Stimulated activated CD4-positive, alpha-beta T cell treated with anti-CD3 and anti-CD28 coated beads, TNF-alpha, amount 100 ng/mL, for 4 hours (primary cell): ENCODE results near the gene AASDH.
"Not testable (repeated sequence)": the region's sequence is repeated elsewhere in the genome, so short reads cannot be mapped to it uniquely, and the experiment has no call there.

ENCODE experiments used
- DNase-seq, 3 experiments: peaks; one replicate each; pipeline ENCODE4 v3.0.0-alpha.2; 2020; ENCODE audit warnings: low read depth in 3 of 3

The AASDH gene

DNA sequence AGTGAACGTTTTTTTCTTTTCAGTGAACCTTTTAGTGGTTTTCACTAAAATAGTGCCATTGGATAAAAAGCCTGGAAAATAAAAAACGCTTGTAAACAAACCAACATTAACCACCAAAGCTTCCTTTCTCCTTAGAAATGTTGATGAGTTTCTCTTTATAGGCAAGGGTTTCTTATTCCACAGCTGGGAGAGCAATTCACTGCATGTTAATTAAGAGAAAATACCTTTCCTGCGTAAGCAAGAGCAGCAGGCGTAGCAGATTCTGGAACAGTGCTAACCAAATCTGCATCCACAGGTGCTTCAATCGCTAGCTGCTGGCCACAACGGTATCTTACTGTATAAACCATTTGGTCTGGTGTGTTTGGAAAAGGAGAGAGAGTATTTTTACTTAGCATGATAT is 13.3 kb upstream of the AASDH start:
- no peak for DNase-seq

DNA sequence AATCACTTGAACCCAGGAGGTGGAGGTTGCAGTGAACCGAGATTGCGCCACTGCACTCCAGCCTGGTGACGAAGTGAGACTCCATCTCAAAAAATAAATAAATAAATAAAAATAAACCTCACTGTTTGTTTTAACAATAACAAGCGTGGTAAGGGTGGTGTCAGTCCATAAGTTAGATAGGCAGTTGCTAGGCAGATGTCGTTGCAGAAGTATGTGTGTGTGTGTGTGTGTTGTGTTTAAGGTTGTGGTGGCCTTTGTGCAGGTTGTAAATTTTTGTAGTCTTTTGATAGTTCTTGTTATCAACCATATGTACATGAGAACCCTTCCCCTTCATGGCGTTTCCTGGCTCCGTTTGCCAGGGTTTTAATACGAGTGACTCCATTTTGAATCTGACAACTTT is 4.0 kb upstream of the AASDH start:
- no peak for DNase-seq

DNA sequence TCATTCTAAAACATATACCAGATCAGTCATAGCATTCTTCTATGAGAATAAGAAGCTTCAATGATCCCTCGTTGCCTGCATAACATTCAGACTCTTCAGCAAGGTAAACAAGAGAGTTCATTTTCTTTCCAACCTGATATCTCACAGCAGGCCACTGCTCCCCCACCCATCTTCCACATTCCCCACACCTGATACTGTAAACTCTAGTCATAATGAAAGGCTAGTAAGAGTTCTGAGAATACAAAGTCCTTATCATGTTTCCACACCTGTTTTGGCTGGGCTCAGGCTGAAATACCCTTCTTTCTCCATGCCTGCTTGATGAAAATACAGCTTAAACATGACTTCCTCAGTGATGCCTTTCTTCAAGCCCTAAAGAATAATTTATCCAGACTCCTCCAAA is 2.3 kb upstream of the AASDH start:
- no peak for DNase-seq

DNA sequence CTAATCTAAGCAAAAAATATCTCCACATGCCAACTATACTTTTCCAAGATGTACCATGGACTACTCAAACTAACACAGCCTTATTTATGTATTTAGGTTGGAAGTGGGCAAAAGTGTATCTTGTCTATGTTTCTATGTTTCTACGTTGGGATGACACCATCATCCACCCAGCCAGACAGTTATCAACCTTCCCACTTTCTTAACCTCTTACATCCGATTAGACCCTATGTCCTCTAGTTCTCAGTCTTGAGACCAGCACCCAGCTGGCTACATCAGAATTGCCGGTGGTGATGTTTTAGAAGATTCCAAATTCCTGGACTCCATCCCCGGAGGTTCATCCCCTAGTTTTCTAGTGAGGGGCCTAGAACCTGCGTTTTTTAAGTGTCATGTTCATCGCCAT is 1.0 kb upstream of the AASDH start:
- DNase-seq: no peak

DNA sequence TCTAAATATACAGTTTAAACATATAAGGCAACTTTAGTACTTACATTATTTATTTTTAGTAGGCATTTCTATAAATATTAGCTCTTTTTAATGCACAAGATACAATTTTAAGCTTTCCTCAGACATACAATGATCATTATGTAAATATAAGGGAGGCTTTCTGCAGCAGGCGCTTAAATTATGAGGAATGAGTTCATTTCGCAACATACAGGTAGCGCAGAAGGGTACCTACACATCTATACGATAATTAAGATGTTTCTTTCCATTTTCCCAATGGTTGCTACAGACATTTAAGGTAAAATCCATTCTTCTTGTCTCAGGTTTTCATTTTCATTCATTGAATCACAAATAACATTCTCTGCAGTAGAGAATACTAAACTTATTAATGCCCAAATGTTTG is 1.2 kb downstream of the AASDH start:
- DNase-seq: no peak

DNA sequence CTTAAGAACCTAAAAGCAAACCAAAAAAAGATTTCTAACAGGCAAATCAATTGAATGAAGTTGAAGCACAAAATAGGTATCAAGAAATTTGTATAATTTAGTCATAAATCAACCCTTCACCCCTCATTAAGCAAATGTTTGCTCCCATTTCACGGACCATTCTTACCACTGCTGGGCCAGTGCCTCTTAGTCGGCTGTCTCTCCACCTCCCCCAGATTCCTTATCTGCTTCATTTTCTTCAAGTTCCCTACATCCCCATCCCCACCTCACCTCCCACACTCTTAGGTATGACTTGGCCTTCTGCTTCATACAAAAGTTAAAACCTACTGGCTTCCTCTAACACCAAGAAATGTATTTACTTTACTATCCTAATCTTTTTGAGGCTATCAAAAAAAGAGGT is 11.8 kb downstream of the AASDH start:
- DNase-seq: no peak

DNA sequence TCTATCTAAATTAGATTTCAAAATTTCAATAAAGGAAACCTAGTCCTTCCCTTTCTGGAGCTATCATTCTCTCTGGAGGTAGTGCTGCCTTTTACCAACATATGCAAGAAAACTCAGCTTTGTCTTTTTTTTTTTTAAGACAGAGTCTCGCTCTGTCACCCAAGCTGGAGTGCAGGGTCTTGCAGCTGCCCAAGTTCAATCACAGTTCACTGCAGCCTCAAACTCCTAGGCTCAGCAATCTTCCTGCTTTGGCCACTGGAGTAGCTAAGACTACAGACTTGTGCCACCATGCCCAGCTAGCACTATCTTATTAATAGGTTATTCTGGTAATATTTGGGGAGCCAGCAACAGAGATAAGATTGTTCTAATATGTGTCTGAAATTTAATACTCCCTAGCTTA is 12.3 kb downstream of the AASDH start:
- DNase-seq: no peak

DNA sequence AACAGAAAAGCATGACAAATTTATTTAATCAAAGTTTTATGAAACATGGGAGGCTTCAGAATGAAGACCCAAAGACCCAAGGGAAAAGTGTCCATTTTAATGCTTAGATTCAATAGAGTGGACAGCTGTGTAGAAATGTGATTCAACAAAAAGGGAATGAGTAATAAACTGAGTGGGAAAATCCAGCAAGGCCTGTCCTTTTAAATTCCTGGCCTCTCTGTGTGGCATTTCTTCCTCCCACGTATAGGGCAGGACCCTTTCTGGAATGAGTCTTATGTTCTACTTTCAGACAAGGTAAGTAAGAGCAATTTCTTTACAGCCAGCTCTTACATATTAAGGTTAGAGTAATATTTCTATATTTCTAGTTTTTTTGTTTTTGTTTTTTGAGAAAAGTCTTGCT is 14.5 kb downstream of the AASDH start:
- no peak for DNase-seq

DNA sequence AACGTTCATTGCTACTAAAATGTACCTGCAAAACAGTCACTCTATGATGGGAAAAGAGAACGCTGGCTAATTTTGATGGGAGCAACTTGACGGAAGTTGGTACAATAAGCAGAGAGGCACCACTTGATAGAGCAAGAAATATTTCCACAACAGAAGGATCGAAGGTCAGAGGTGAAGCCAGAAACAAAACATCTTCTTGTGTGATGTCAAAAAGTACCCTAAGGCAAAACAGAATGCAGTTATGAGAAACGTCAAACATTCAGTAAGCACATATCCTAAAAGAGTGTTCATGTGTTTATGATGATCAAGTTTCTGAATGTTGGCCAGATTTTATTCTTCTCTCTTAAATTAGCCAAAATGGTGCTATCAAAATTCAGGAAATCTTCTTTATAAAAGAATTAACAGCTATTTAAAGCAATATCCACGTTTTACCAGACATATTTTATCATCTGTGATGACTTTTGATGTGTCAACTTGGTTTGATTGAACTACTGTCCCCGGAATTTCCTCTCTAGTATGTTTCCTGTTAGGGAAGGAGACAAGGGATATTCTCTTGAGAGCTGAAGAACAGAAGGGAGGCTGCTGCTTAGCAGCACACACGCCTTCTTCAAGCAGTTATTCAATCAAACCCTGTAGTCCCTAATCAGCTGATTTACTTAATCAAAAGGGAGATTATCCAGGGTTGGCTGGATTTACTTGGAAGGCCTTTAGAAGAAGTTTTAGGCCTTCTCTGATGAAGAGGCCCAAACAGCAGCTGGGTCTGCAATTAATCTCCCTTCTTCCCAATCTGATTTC is 15.7 kb downstream of the AASDH start:
- DNase-seq: no peak

DNA sequence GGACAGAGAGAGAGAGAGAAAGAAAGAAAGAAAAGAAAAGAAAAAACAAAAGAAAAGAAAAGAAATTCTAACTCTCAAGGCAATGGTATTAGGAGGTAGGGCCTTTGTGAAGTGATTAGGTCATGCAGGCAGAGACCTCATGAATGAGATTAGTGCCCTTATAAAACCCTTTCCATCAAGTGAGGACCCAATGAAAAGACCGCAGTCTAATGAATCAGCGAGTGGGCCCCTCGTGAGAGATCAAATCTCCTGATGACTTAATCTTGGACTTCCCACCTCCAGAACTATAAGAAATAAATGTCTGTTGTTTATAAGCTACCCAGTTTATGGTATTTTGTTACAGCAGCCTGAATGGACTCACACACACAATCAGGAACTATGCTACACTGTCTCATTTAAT is 16.9 kb downstream of the AASDH start:
- DNase-seq: no peak

DNA sequence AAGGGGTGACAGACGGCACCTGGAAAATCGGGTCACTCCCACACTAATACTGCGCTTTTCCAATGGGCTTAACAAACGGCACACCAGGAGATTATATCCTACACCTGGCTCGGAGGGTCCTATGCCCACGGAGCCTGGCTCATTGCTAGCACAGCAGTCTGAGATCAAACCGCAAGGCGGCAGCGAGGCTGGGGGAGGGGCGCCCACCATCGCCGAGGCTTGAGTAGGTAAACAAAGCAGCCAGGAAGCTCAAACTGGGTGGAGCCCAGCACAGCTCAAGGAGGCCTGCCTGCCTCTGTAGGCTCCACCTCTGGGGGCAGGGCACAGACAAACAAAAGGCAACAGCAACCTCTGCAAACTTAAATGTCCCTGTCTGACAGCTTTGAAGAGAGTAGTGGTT is 24.3 kb downstream of the AASDH start:
- not testable (repeated sequence) for DNase-seq

DNA sequence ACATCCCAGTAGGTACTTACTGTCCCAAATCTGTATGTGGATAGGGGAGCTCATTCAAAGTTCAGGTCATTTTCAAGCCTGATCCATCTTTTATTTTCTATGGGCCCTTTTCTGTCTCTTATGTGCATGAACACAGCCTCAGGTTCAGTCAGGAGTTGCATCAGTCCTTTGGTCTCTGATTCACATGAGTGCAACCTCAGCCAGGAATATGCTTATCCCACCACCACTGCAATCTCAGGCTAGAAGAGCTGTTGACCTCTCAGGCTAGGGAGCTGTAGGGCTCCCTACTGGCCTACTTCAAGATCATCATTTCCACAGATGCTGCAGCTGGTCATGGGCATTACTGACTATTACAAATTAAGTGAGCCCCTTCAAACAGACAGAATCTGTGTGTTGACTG is 27.2 kb downstream of the AASDH start:
- no peak for DNase-seq

DNA sequence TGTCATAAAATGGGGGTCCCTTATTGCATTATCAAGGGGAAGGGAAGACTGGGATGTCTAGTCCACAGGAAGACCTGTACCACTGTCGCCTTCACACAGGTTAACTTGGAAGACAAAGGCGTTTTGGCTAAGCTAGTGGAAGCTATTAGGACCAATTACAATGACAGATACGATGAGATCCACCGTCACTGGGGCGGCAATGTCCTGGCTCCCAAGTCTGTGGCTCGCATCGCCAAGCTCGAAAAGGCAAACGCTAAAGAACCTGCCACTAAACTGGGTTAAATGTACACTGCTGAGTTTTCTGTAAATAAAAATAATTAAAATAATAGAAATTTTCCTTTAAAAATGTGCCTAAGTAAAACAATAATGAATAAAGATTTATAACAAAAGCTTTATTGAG is 30.6 kb downstream of the AASDH start:
- DNase-seq: no peak

DNA sequence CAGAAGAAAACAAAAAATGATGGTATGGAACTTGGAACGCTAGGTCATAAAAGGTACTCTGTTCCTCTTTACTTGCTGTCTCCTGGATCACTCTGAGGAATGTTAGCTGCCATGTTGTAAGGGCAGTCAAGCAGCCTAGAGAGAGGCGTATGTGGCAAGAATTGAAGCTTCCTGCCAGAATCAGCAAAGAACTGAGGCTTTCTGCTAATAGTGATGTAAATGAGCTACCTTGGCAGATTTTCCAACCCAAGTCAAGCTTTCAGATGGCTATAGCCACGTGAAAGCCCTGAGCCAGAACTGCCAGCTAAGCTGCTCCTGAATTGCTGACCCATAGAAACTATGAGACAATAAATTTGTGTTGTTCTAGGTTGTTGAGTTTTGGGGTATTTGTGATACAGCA is 38.7 kb downstream of the AASDH start:
- no peak for DNase-seq

DNA sequence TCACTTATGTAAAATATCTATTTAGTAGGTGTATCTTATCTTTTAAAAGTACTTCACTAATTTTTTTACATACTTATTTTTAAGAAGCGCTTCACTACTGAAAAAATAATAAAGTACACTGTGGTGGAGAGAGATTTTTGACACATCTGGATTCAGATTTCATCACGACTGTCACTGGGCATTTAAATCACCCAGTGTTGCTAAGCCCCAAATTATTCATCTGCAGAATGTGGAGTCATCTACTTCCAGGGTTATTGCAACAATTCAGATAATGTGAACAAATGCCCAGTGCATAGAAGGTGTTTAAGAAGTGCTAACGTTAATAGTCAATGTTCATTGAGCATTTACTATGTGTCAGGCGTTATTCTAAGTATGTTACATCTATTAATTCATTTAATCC is 41.8 kb downstream of the AASDH start:
- no peak for DNase-seq

DNA sequence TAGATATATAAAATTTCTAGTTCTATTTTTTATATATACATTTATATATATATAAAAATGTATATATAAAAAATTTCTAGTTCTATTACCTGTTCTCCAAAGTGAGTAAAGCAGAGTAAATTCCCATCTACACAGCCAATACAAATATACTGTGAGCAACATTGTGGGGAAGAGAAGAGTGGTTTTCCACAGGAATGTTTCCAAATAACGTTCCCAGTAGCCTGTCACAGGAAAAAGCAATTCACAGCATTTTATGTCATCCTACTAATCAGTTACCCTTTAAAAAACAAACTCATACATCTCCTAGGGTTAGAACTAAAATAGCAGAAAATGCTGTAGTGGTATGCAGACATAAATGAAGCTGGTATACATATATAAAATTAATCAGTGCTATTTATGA is 44.5 kb downstream of the AASDH start:
- no peak for DNase-seq

DNA sequence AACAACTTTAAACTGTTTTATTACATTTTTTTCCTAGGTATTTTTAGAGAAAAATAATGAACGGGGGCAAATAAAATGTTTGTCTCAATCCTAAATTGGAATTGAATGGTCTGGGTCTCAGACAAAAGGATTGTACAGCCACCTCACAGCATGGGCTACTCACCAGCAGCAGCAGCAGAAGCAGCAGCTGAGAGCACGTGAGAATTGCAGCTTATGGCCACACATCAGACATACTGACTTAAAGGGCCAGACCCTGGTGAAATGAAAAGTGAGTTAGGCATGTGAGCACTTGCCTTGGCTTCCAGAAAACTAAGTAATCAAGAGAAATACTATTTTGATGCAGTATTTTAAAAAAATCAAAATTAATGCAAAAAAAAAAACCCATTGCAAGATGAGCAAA is 56.6 kb downstream of the AASDH start:
- DNase-seq: no peak

DNA sequence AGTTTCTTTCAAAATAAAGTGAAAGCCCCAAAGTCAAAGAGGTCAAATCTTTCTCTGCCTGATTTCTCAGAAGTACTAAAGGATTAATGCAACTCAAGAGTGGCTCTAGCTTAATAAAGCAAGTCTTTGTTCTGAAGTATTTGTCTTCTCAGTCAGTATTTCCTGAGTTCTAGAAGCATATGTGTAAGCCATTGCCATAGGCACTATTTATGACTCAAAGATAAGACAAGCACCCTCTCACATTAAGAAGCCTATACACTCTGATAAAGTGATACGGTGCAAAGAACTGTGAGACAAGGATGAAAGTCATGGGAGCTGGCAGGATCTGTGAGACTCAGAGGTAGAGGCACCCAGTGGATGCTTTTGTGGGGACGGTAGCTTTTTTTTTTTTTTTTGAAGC is 60.9 kb downstream of the AASDH start:
- no peak for DNase-seq

DNA sequence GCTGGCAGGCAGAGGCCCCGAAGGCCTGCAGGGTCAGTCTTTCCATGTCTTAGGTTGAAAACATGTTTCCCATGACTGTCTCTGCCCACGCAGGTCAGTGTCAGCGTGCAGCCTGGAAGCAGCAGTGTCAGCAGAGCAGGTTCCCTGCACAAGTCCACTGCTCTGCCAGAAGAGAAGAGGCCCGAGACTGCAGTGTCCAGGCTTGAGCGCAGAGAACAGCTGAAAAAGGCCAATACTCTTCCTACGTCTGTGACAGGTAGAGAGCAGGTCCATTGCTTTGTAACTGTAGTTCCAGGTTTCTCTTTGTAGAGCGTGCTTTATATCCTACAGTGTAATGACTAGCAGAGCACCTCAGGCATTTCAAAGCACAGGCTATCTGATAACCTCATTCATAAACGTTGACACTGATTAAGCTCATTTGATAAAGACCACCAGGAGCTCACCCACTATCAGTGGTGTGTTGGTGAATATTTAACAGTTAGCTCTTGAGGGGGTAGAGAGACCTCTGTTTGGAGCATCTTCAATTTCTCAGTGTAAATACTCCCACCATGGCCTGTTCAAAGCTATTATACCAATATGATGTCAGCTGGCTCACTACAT is 63.2 kb downstream of the AASDH start:
- DNase-seq: no peak

DNA sequence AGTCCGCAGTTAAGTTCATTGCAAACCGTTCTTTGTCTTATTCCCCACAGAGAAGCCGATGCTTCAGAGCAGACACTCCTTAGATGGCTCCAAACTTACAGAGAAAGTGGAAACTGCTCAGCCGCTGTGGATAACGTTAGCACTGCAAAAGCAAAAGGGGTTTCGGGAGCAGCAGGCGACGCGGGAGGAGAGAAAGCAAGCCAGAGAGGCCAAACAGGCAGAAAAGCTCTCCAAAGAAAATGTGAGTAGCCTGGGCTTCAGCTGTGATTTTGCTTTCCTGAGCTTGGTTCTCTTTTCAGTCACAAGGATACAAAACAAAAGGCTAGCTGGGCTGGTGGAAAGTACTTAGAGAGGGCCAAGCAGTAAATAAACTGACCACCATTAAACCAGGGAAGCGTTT is 64.0 kb downstream of the AASDH start:
- DNase-seq: no peak

DNA sequence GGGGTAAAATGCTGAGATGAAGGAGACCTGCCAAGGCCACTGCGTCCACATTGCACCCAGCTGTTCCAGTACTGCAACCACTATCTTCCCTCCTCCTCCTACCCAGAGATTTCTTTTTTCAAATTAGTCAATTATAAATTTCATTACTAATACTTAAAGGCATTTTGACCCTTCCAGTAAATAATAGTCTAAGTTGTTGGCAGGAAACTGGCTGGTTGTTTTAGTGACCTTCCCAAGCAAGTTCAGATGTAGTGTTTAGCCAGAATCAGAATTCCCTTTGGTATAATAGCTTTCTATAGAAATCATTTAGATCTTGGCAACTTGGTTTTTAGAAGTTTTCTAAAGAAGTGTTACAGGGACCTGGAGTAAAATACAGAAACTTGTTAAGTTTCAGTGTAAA is 66.0 kb downstream of the AASDH start:
- no peak for DNase-seq

DNA sequence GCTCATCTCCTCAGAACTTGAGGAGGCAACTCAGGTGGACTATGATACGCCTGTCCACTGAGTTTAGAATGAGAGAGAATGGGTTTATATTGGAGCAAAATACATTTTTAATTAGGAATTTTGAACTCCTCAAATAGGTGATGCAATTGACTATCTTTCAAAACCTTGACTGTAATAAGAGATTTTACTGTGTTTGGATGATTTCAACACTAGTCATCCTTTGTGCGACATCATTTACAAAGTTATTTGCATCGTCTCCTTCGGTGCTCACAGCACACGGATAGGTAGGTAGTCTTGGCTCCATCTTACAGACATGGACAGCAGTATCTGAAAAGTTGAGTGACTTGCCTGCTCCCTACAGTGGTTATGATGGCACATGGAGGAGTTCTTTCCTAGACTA is 67.0 kb downstream of the AASDH start:
- no peak for DNase-seq

DNA sequence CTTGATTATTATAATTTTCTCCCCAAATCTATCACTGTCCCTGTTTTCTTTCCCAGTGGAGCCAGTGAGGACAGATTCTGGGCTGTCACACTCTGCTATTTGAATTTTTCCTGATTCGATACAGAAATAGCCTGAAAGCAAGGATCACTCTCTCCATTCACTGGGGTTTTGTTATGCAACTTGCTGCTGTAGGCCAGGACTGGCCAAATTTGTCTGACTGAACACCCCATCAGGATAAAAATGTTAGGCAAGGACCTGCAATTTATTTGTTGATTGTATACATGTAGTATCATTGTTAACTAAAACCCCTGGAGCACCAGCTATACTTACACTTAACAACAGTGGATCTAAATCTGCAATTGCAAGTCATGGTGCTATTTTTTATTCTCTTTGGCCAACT is 68.7 kb downstream of the AASDH start:
- DNase-seq: no peak

DNA sequence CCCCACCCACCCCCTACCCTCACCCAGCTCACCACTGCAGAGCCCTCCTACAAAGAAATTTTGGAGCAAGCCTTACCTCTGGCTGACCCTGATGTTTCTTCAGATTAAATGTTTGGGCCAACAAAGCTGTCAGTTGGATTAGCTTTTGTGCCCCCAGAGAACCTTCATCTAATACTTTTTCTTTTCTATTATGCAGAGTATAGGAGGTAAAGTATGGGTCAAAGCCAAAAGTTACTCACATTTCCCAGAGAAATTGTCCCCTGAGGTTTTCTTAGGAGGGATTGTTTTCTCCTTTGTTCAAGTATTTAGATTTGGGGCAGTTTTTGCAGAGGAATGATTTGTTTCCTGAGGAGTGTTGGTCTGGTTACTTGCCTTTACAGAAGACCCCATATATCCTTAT is 69.5 kb downstream of the AASDH start:
- DNase-seq: no peak
